HG03558 (cell line): ENCODE measurements around the gene COBL.

ENCODE experiments used
- ATAC-seq: cut with Tn5 transposase; IDR thresholded peaks from one replicate; pipeline ENCODE4 v1.9.1; 2021; ENCODE audit warnings: moderate number of reproducible peaks; ENCODE audit not compliant: unreplicated experiment; ENCODE audit errors: extremely low read depth

The COBL gene

DNA sequence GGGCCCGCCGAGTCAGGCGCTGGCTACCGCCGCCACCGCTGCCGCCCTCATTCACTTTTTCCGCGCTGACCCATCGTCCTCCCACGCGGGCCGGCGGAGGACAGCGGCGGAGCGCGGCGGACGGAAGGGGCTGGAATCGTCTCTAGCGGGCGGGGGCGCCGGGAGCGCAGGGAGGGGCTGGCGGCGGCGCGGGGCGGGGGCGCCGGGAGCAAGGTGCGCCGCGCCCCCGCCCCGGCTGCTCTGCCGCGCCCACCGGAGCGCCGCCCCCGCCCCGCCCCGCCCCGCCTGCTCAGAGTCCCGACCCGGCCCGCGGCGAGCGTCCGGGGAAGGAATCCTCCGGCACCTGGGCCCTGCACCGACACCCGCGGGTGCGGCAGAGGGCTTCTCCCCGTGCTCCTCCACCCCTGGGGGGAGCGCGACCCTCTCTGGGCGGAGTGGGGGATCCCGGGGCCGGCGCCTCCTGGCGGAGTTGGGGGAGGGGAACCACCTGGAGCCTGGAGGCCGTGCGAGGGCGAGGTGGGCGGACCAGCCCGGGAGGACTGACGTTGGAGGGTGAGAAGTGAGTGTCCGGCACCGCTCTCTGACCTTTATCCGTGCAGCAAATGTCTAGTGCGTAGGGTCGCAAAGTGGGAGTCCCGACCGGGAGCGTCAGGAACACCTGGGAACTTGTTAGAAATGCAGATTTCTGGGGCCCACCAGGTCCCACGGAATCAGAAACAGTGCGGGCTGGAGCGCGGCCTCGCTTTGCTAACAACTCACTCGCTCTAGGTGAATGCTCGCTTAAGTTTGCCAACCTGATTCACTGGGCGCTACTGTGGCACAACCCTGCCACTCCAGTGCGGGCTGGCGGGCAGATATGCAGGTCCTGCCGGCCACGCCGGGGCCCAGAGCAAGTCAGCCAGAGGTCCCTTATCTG is at the start of gene COBL:
COBL (minus strand) TSS at position 144 of the 916 bp plus-strand sequence. CDS start 176 bp downstream, outside the sequence.
- no peak for ATAC-seq

- no peak for ATAC-seq
Observed at GRCh38 chr7:51366172-51366728, 49.6 kb upstream of the COBL start.

- ATAC-seq, result no peak
Observed at GRCh38 chr7:51357821-51358220, 41.2 kb upstream of the COBL start.

DNA sequence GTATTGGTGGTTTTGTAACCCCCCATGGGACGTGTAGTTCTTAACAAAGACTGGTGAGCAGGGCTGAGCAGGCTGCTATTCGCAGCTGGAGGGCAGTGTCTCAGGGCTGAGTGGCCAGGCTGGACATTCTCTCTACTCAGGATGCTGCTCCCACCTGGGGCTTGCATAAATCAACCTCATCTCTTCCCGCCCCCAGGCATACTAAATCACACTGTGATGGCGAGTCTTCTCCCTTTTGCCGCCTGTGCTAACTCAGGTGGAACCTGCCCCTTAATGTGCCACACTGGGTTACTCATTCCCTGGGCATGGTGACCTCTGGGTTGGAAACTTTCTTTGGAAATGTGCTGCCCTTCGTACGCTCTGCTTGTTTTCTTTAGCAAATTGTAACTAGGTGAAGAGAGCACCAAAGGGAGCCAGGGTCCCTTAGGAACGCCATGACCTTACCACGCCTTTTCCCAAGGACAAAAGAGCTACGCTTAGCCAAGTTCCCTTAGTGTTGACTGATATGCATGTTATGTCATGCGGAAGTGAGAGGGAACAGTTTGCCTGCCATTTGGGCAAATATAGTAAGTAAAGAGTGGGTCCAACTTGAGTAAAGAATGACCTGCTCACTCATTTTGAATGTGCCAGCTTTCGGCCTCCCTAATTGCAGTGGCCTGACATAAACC is 40.4 kb upstream of the COBL start:
- no peak for ATAC-seq

DNA sequence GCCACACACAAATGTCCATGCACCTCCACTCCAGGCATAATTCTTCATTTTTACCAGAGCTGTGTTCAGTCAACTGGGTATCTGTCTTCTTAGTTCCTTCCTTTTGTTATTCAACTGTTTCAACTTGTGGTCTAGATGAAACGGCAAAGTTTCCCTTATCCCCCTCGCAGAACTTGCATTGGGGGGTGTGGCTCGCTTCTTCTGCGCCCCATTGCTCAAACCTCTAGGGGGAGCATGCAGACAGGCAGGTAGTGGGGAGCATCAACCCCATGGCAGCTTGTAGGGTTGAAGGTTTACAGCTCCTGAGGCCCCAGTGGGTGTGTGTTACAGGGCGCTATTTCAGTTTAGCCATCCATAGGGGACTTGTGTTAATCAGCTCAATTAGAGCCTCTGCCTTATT is 38.3 kb upstream of the COBL start:
- ATAC-seq, result no peak

DNA sequence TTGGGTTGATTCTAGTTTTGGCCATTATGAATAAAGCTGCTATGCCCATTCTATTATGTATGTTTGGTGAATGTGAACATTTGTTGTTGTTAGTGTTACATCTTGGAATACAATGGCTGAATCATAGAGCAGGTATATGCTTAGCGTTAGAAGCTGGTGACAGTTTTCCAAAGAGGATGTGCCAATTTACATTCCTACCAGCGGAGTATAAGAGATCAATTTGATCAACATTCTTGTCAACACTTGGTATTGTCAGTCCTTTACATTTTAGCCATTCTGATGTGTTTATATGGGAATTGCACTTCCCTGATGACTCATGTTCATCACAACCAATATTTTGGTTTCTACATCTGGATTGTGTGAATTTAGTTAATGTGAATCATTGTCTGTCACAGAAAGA is 37.8 kb upstream of the COBL start:
- ATAC-seq, result no peak

- ATAC-seq, result no peak
Observed at GRCh38 chr7:51352174-51353100, 35.8 kb upstream of the COBL start.

DNA sequence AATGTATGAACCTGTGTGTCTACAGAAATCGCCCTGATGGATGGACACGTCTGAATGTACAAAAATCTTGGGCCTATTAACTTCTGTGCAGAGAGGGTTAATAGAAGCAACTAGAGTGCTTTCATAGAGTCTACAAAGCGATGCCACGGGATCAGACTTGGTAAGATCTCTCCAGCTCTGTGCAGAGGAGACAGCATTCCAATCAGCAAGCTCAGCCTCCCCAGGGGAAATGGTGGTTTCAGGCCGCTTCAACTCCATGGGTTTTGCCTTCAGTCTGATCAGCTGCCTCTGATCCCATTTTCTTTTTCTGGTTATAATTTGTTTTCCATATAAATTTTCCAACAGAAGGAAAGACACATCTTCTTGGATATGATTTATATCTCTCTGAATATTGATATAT is 35.1 kb upstream of the COBL start:
- ATAC-seq, result no peak

DNA sequence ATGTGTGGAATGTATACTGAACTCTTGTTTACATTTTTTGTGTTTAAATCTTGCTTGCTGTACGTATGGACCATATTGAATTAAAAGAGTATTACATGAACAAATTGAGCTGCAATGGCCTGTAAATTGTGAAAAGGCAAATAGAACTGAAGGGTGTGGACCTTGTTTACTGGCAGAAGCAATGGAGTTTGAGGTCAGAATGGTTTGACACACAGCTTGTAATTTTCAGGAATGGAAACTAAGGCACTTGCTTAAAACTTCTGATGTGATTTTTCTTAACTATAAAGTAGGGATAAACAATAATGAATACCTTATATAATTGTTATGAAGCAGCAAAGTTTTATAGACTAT is 33.9 kb upstream of the COBL start:
- ATAC-seq, result no peak

DNA sequence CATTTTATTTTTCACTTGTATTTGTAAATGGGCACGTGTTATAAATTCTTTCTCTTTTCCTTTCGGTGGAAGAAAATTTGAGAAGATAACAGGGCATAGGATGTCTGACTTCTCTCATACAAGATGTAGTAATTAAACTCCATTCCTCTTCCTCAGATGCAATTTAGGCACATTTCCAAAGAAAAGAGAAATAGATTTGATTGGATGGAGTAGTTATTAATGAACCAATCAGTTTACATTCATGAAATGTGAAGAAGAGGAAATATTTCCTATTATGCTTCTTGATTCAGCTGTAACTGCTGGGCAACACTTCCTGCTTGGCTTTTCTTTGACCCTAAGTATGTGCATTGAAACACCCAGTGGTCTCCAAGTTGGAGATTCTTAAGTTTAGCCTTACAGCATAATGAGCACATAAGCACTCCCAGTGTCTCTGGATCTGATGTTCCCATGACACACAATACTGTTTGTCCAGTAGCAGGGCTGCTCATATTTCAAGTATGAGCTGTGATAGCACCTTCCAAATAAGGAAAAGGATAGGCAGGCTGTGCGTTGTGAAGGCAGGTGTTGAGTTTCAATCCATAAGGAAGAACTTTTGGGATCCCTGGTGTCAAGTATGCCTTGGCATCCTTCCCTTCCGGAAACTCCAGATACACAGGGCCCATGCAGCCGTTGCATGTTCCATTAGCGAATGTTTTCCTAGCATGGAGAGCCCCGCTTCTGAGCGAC is 33.4 kb upstream of the COBL start:
- no peak for ATAC-seq

GRCh38 chr7:51346126-51346525 is 29.5 kb upstream of the COBL start:
- ATAC-seq, result no peak

- ATAC-seq, result no peak
Observed at GRCh38 chr7:51344406-51345138, 28.0 kb upstream of the COBL start.

DNA sequence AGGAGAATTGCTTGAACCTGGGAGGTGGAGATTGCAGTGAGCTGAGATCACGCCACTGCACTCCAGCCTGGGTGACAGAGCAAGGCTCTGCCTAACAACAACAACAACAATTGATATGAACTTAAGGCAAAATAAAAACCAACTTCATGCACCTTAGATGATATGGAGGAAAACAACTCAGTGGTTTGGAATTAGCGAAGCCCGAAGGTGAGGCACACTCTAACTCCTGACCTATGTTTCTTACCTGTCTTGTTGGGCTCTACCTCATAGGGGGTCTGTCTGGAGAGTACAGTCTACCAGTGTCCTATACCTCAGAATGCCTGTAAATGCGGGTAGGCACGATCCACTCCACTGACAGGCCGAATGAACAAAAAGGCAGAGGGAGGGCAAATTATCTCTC is 24.3 kb upstream of the COBL start:
- no peak for ATAC-seq

DNA sequence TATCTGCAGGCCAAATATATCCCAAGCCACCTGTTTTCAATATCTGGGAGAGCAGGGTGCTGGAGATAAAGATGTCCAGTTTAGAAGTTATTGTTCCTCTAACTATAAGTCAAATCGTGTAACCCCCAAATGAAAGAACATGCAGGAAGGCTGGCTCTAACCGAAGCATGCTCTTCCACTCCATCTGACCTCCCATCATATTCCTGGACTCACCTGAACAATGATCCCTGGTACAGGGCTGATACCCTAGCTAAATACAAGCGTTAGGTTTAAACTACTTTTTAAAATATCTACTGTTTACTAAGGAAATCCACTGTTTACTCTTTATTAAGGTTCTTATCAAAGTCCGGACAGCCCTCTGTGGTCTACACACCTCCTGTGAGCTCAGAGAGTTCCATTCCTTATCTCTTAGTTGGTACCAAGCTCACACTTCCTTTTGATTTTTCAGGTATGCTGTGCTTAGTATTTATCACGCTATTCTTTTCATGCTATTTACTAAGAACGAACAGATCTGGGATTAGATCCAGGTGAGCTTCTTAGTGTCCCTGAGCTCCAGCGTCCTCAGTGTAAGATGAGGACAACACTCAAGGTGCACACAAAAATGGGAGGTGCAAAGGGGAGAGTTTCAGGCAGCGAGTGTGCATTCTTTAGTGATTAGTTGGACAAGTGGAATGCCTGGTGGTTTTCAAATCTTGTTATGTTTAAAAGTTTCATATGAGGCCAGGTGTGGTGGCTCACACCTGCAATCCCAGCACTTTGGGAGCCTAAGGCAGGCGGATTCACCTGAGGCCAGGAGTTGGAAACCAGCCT is 23.6 kb upstream of the COBL start:
- no peak for ATAC-seq

GRCh38 chr7:51335057-51335456 is 18.4 kb upstream of the COBL start:
- ATAC-seq, result no peak

- ATAC-seq, result no peak
Observed at GRCh38 chr7:51329696-51330263, 13.2 kb upstream of the COBL start.

- ATAC-seq, result no peak
Observed at GRCh38 chr7:51328351-51328801, 11.8 kb upstream of the COBL start.

GRCh38 chr7:51327287-51327717 is 10.7 kb upstream of the COBL start:
- ATAC-seq, result no peak
